Stomach smooth muscle (tissue), 2 donors: ENCODE results near the gene PI16.

Source experiments
- H3K27ac ChIP-seq: one replicate; pipeline ENCODE4 v1.7.0; 2013; ENCODE audit warnings: mild to moderate bottlenecking, low read length, inconsistent platforms
- H3K27me3 ChIP-seq, 2 donors: one replicate each; pipeline ENCODE4 v1.7.0; 2013; ENCODE audit warnings: low read length in 2 of 2; ENCODE audit not compliant: insufficient read depth in 2 of 2, control insufficient read depth in 1 of 2
- H3K36me3 ChIP-seq, 2 donors: one replicate each; pipeline ENCODE4 v1.7.0; 2013; ENCODE audit warnings: low read length in 2 of 2; ENCODE audit not compliant: control insufficient read depth in 2 of 2, insufficient read depth in 2 of 2
- H3K4me1 ChIP-seq: one replicate; pipeline ENCODE4 v1.7.0; 2013; ENCODE audit warnings: low read length; ENCODE audit not compliant: control insufficient read depth, insufficient read depth
- H3K4me3 ChIP-seq, 2 donors: one replicate each; pipeline ENCODE4 v1.7.0; 2013; ENCODE audit warnings: low read length in 2 of 2
- H3K9ac ChIP-seq, 2 donors: one replicate each; pipeline ENCODE4 v1.7.0; 2013; ENCODE audit warnings: low read length in 2 of 2, mild to moderate bottlenecking in 1 of 2
- H3K9me3 ChIP-seq, 2 donors: one replicate each; pipeline ENCODE4 v1.7.0; 2013; ENCODE audit warnings: low read length in 2 of 2; ENCODE audit not compliant: control insufficient read depth in 2 of 2
- donor health status: healthy.
- donor health status: Pancreatic carcinoma.

Gene PI16

DNA sequence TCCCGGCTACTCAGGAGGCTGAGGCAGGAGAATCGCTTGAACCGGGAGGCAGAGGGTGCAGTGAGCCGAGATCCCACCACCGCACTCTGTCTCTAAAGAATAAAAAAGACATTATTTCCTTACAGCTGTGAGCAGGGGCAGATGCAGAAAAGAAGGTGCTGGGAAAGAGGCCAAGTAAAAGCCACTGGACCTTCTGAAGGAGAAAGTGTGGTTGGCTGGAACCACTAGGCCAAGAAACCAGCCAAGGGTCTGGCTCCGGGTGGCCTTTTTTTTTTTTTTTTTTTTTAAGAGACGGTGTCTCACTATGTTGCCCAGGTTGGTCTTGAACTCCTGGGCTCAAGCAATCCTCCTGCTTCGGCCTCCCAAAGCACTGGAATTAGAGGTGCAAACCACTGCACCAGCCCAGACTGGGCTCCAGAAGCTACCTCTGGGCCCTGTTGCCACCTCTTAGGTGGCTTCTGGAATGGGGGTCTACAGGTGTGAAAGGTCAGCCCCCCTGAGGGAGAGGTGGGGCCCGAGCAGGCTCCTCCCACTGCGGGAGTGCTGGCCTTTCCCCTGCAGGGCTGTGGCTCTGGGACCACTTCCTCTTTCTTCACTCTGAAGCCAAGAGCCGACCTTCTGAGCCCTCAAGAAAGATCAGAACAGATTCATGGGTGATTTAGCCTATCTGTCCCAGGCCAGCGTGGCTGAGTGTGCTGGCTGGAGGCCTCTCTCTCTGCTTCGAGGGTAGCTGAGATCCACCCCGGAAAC is 50.7 kb downstream of the PI16 start, which contains the start of gene FGD2:
FGD2 (plus strand) TSS at position 595 of the 750 bp plus-strand sequence. CDS start 163 bp downstream, outside the sequence.
- H3K27ac ChIP-seq: no peak within 1 kb of the TSS
- H3K27me3 ChIP-seq: no peaks in the 10 kb centered on the region
- peak within 1 kb of the TSS in 1 of 2 donors; percentile 20 for H3K9ac ChIP-seq
- no peaks in the 10 kb centered on the region for H3K4me1 ChIP-seq
- no peaks in the 10 kb centered on the region for H3K36me3 ChIP-seq
- no peaks in the 10 kb centered on the region for H3K9me3 ChIP-seq
- H3K4me3 ChIP-seq: peak within 1 kb of the TSS; percentile 22 to 49

DNA sequence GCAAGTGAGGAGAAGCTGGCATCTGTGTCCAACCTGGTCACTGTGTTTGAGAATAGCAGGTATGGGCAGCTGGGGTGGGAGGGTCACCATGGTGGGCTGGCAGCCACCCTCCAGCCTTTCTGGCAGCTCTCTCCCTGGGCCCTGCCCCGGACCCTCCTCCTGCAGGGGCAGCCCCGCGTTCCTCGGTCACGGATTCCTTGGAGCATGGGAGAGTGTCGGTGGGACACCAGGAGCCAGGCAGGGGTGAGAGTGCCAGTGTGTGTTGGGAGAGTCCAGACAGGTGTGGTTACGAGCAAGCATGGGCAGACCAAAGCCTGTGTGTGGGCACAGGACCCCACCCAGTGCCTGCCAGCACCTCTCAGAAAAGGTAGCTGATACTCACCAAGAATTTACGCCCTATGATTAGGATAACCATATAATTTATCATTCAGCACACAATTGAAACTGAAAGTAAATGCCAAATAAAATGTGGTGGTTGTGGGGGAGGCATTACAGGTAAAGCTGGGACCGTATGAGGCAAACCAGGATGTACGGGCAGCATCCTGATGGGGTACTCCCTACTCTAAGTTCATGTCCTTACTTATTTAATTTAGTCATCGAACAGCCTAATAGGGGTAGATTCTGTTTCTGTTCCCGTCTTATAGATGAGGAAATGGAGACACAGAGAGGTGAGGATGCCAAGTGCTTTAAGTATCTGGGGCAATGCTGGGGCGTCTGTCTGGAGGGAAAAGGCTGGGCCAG is 51.5 kb downstream of the PI16 start:
- Histone ChIP-seq H3K27ac (no peak overlapping the region), H3K36me3 (no peaks in the 10 kb centered on the region), H3K4me3 (peak overlapping the region; percentile 22 to 49), H3K27me3 (no peaks in the 10 kb centered on the region), H3K9ac (peak overlapping the region in 1 of 2 donors; percentile 20), H3K9me3 (no peaks in the 10 kb centered on the region), H3K4me1 (no peaks in the 10 kb centered on the region)

DNA sequence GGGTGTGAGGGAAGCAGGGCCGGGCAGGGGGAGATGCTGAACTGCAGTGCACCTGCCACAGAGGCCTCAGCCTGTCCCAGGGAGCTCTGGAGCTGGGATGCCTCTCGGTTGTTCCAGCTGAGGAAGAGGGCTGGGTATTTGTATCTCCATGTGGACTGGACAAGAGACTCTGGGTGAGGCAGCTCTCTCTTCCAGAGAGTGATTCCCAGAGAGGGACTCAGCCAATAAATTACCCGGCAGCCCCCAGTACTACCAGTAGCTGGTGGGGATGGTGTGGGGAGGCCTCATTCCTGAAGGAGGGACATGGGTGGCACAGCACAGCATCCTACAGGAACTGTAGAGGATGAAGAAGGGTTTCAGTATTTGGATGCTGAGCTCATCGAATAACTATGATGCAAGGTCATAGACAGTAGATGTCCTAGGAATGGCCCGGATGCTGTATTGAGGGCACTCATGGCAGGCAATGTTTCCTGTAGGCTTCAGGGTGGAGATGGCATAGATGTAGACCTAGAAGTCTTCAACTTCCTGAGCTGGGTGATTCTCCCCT is 52.3 kb downstream of the PI16 start:
- no peak overlapping the region for H3K27ac ChIP-seq
- no peaks in the 10 kb centered on the region for H3K36me3 ChIP-seq
- no peaks in the 10 kb centered on the region for H3K27me3 ChIP-seq
- H3K9ac ChIP-seq: no peak overlapping the region
- no peaks in the 10 kb centered on the region for H3K9me3 ChIP-seq
- H3K4me3 ChIP-seq: no peak overlapping the region
- H3K4me1 ChIP-seq: no peaks in the 10 kb centered on the region

DNA sequence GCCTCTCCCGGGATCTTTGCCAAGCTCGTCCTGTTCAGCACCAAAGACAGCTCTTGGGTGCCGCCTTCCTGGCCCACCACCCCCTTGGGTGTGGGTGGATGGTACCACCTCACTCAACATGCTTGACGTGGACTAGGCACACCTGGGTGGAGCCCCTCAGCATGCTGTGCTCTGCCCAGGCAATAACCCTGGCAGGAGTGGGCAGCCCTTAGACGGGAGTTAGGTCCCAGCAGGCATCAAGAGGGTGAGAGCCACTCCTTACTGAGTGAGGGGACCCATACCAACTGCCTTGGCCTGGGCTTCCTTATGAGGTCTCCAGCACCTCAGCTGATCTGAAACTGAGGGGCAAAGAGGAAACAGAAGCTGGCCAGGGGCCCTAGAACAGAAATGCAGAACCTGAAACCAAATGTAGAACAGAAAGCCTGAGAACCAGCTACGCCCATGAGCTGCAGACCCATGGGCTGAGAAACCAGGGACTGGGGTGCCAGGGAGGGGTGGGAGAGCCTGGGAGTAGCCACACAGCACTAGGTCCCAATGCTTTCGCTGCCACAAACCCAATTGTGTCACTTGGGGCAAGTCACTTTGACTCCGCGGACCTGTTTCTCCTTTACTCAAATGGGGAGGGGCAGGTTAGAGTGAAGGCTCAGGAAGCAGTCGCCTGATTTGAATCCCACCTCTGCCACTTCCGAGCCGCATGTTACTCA is 53.0 kb downstream of the PI16 start:
- Histone ChIP-seq H3K4me3 (no peak overlapping the region), H3K9ac (no peak overlapping the region), H3K27me3 (no peaks in the 10 kb centered on the region), H3K36me3 (no peaks in the 10 kb centered on the region), H3K4me1 (no peaks in the 10 kb centered on the region), H3K9me3 (no peaks in the 10 kb centered on the region), H3K27ac (no peak overlapping the region)

DNA sequence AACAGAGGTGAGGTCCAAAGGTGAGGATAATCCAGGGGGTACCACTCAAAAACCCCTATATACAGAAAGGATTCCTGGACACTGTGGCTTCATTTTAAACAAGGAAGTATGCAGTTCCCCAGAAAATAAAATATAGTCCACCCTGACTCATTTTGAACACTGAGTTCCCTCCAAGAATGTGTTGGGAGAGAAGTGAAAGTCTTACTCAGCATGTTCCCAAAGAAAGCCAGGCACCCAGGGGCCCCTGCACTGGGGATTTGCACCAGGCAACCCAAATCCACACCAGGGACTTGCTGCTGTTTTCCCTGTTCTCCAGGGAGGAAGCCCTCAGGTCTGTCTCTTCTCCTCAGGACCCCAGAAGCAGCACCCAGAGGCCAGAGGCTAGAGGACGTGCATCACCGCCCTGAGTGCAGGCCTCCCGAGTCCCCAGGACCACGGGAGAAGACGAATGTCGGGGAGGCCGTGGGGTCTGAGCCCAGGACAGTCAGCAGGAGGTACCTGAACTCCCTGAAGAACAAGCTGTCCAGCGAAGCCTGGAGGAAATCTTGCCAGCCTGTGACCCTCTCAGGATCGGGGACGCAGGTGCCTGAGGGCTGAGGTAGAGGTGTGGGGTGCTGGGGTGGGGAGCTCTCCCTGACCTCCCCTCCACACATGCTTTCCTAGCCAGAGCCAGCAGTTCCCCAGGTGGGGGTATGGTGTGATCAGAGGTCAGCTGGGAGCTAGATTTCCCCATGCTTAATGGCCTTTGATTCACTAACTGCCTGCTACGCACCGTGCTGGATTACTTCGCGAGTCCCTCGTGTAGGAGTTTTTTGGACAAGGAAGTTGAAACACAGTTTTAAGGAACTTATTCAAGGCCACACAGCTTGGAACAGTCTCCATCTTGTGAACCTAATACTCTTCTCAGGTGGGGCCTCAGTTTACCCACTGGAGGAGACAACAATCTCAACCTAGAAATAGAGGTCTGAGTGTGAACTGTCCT is 54.2 kb downstream of the PI16 start:
- Histone ChIP-seq H3K27ac (no peak overlapping the region), H3K4me1 (no peaks in the 10 kb centered on the region), H3K36me3 (no peaks in the 10 kb centered on the region), H3K9ac (no peak overlapping the region), H3K9me3 (no peaks in the 10 kb centered on the region), H3K27me3 (no peaks in the 10 kb centered on the region), H3K4me3 (no peak overlapping the region)

DNA sequence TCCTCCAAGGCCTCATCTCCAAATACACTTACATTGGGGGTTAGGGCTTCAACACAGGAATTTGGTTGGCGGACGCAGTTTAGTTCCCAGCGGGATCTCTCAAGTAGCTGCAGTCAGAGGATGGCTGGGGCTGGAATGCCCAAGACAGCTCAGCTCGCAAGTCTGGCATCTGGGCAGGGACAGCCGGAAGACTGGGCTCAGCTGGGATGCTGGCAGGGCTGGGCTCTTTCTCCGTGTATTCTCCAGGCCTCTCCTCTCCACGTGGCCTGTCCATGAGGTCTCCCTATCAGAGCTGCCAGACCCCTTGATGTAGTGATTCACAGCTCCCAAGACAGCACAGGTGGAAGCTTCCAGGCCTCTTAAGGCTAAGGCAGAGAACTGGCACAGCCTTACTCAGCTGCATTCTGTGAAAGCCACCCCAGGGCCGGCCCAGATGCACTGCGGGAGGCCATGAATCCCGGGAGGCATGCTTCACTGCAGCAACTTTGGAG is 55.9 kb downstream of the PI16 start:
- no peak overlapping the region for H3K9ac ChIP-seq
- H3K27me3 ChIP-seq: no peaks in the 10 kb centered on the region
- no peaks in the 10 kb centered on the region for H3K9me3 ChIP-seq
- H3K4me3 ChIP-seq: no peak overlapping the region
- no peaks in the 10 kb centered on the region for H3K4me1 ChIP-seq
- no peak overlapping the region for H3K27ac ChIP-seq
- no peaks in the 10 kb centered on the region for H3K36me3 ChIP-seq

DNA sequence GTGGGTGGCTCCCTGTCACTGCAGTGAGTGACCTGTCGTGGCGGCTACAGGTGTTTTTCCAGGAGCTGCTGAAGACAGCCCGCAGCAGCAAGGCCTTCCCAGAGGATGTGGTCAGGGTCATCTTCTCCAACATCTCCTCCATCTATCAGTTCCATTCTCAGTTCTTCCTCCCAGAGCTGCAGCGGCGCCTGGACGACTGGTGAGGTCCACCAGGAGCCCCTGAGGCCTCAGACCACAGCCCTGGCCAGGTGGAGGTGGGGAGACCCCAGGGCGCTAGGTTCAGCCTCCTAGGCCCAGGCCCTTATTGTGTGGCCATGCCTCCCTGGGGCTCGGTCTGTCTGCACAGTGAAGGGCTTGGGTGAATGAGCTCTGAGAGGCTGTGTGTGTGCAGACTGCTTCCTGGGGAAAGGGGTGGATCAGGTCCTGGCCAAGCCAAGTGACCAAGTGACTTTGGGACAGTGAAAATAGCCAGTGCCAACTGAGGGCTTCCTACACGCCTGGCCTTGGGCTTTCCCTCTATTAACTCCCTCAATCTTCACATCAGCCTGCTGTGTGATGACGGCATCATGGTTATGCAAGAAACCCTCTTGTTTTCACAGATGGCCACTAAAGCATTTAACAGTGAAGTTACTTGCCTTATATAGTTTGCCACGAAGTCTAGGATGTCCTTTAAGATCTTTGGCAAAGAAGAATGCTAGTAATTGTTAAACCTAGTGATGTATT is 57.3 kb downstream of the PI16 start:
- Histone ChIP-seq H3K36me3 (no peaks in the 10 kb centered on the region), H3K4me3 (no peak overlapping the region), H3K9ac (no peak overlapping the region), H3K4me1 (no peaks in the 10 kb centered on the region), H3K27ac (no peak overlapping the region), H3K27me3 (no peaks in the 10 kb centered on the region), H3K9me3 (no peaks in the 10 kb centered on the region)

DNA sequence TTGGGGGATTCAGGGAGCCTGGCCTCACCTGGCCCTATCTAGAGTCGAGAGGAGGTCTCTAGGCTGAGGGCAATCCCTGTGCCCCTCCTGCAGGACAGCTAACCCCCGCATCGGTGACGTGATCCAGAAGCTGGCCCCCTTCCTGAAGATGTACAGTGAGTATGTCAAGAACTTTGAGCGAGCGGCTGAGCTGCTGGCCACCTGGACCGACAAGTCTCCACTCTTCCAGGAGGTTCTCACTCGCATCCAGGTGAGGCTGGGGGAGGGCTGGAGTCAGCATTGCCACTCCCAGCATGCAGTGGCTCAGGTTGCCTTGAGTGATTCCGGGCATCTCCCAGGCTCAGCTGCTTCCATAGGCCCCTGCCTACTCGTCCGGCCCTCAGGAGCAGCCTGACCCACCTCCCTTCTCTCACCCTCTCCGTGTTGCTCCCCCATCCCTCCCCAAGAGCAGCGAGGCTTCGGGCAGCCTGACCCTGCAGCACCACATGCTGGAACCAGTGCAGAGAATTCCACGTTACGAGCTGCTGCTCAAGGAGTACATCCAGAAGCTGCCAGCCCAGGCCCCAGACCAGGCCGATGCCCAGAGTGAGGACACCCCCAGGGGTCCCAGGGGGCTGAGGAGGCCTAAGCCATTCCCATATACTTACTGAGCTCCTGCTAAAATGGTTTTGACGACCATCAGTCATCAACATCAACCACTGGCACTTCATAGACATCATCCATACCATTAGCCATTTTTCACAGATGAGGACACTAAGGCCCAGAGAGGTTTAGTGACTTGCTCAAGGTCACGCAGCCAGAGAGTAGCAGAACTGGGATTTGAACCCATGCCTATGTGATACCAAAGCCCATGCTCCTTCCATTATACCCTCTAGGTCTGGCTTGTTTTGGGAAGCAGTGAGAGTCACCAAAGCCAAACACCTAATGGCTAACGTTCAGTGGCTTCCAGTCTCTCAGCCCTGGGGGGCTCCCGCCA is 59.3 kb downstream of the PI16 start:
- Histone ChIP-seq H3K27ac (no peak overlapping the region), H3K36me3 (no peaks in the 10 kb centered on the region), H3K9me3 (no peaks in the 10 kb centered on the region)

More for the DNA sequence above, 59.3 kb downstream of the PI16 start:
- peaks cover 12% of the 10 kb centered on the region for H3K4me1 ChIP-seq
- no peaks in the 10 kb centered on the region for H3K27me3 ChIP-seq
- no peak overlapping the region for H3K9ac ChIP-seq
- no peak overlapping the region for H3K4me3 ChIP-seq
